Endothelial cell of umbilical vein (primary cell): ENCODE results near the gene TARBP2. TPM values are rescaled to one million over a fixed set of nuclear protein-coding genes. Genes with fewer than 3 reads are reported as not detected.

Experiments used
- BruUV-seq: library from RNA; stranded (reverse); fragments of 400-500 nt; replicated peaks from 2 replicates; lab custom pipeline; 2021; lab: Mats Ljungman, UMichigan
- CTCF ChIA-PET: fragments of 300-600, 350-600 bp; sonication (Branson Sonifier 250); formaldehyde crosslinking; loops from one replicate; lab custom pipeline; 2021; ENCODE audit warnings: antibody characterized with exemption, inconsistent platforms; lab: Charles Lee
- POLR2A ChIA-PET: fragments of 300-600, 350-600 bp; sonication (Branson Sonifier 250); formaldehyde crosslinking; loops from one replicate; lab custom pipeline; 2021; ENCODE audit warnings: antibody characterized with exemption, inconsistent platforms; lab: Charles Lee
- DNase-seq: peaks from one replicate; pipeline ENCODE4 v3.0.0-alpha.2; 2011; ENCODE audit warnings: low read depth, low spot score
- FAIRE-seq: peaks from 2 replicates; lab custom pipeline; 2011; peaks lifted over from hg19 to GRCh38; lab: Jason Lieb, UNC
- H2AFZ ChIP-seq: 2 replicates; pipeline ENCODE4 v1.6.0; 2012; ENCODE audit warnings: low read depth, low read length, control low read depth, inconsistent platforms
- H3K27ac ChIP-seq: 2 replicates; pipeline ENCODE4 v1.5.1; 2011; ENCODE audit warnings: low read depth, mild to moderate bottlenecking, control low read depth, low read length, moderate library complexity; ENCODE audit not compliant: insufficient read depth
- H3K27me3 ChIP-seq, 2 experiments: 2 replicates each; pipeline versions ENCODE4 v1.6.0 to v1.6.1; 2011; ENCODE audit warnings: low read length in 2 of 2, mixed read lengths in 1 of 2; ENCODE audit not compliant: control insufficient read depth in 2 of 2, insufficient read depth in 2 of 2
- H3K36me3 ChIP-seq, 2 experiments: 2 replicates in 1 of 2; 3 replicates in 1 of 2; pipeline ENCODE4 v1.5.1; 2011; ENCODE audit warnings: low read length in 2 of 2, mild to moderate bottlenecking in 1 of 2, moderate library complexity in 1 of 2; ENCODE audit not compliant: control insufficient read depth in 2 of 2, insufficient read depth in 2 of 2; ENCODE audit errors: extremely low read depth in 1 of 2
- H3K4me1 ChIP-seq: 3 replicates; pipeline ENCODE4 v1.5.1; 2011; ENCODE audit warnings: mild to moderate bottlenecking, low read length; ENCODE audit not compliant: control insufficient read depth, insufficient read depth; ENCODE audit errors: extremely low read depth
- H3K4me2 ChIP-seq: 2 replicates; pipeline ENCODE4 v1.6.1; 2011; ENCODE audit warnings: low read length, control low read depth, mixed read lengths; ENCODE audit not compliant: insufficient read depth
- H3K4me3 ChIP-seq, 3 experiments: fragments of 200-600 bp in 1 of 3; sonication (generic), shearing (Covaris generic) in 1 of 3; replicated peaks in 1 of 3; 2 replicates each; pipeline ENCODE4 v1.5.1; 2011 to 2016; ENCODE audit warnings: control low read depth in 3 of 3, low read length in 3 of 3, mild to moderate bottlenecking in 2 of 3, inconsistent platforms in 1 of 3, low read depth in 1 of 3, moderate library complexity in 1 of 3; ENCODE audit not compliant: insufficient read depth in 1 of 3
- H3K79me2 ChIP-seq: 2 replicates; pipeline ENCODE4 v1.6.0; 2012; ENCODE audit warnings: low read length, inconsistent platforms; ENCODE audit not compliant: control insufficient read depth, insufficient read depth
- H3K9ac ChIP-seq: replicated peaks from 2 replicates; pipeline ENCODE3; 2011; ENCODE audit warnings: low read length, control low read depth; ENCODE audit not compliant: insufficient read depth; ENCODE audit errors: extremely low read depth
- H3K9me1 ChIP-seq: replicated peaks from 3 replicates; pipeline ENCODE4 v1.6.0; 2011; ENCODE audit warnings: mild to moderate bottlenecking, low read length; ENCODE audit not compliant: control insufficient read depth, insufficient read depth; ENCODE audit errors: extremely low read depth
- H3K9me3 ChIP-seq: replicated peaks from 2 replicates; pipeline ENCODE4 v1.5.1; 2012; ENCODE audit warnings: low read length, inconsistent platforms; ENCODE audit not compliant: control insufficient read depth, insufficient read depth
- H4K20me1 ChIP-seq: replicated peaks from 2 replicates; pipeline ENCODE3; 2011; ENCODE audit warnings: mild to moderate bottlenecking, low read length; ENCODE audit not compliant: control insufficient read depth, insufficient read depth; ENCODE audit errors: extremely low read depth
- CTCF ChIP-seq, 2 donors: IDR thresholded peaks; 1 replicate in 1 of 2; 2 replicates in 1 of 2; pipeline ENCODE4 v1.5.1; 2011; ENCODE audit warnings: low read length in 2 of 2, mild to moderate bottlenecking in 2 of 2, moderate library complexity in 2 of 2, control low read depth in 1 of 2, inconsistent platforms in 1 of 2, low read depth in 1 of 2; ENCODE audit not compliant: insufficient read depth in 1 of 2; ENCODE audit errors: extremely low read depth in 1 of 2
- EZH2 ChIP-seq: IDR thresholded peaks from 2 replicates; pipeline ENCODE4 v1.6.1; 2012; ENCODE audit warnings: borderline replicate concordance, low read depth, mild to moderate bottlenecking, moderate library complexity, low read length, inconsistent platforms; ENCODE audit not compliant: severe bottlenecking
- FOS ChIP-seq: IDR thresholded peaks from 2 replicates; pipeline ENCODE4 v1.6.1; 2011; ENCODE audit warnings: mild to moderate bottlenecking, low read length, moderate library complexity, borderline replicate concordance; ENCODE audit not compliant: insufficient read depth
- GATA2 ChIP-seq: IDR thresholded peaks from 2 replicates; pipeline ENCODE4 v1.7.0; 2011; ENCODE audit warnings: low read depth, mild to moderate bottlenecking, moderate library complexity, mixed read lengths, low read length; ENCODE audit not compliant: insufficient read length, insufficient read depth
- JUN ChIP-seq: IDR thresholded peaks from 2 replicates; pipeline ENCODE4 v1.6.1; 2011; ENCODE audit warnings: borderline replicate concordance, low read depth; ENCODE audit not compliant: insufficient read length, insufficient read depth
- MAX ChIP-seq: IDR thresholded peaks from 2 replicates; pipeline ENCODE4 v1.6.1; 2011; ENCODE audit not compliant: insufficient read depth, insufficient read length
- MYC ChIP-seq: IDR thresholded peaks from one replicate; pipeline ENCODE4 v1.6.1; 2011; ENCODE audit warnings: mild to moderate bottlenecking, low read depth, low read length
- POLR2A ChIP-seq: IDR thresholded peaks from 2 replicates; pipeline ENCODE4 v1.6.1; 2012; ENCODE audit warnings: low read depth, mild to moderate bottlenecking, control low read depth, low read length
- POLR2AphosphoS5 ChIP-seq: IDR thresholded peaks from 2 replicates; pipeline ENCODE4 v1.6.1; 2012; ENCODE audit warnings: low read depth, mild to moderate bottlenecking, control low read depth, low read length, moderate library complexity; ENCODE audit not compliant: insufficient read depth
- dilution Hi-C: fragments of 300-500 bp; cut with MboI; formaldehyde crosslinking; loops from one replicate; pipeline ENCODE4 v1.15.0; 2019; ENCODE audit warnings: low sequenced_read_pairs; ENCODE audit not compliant: extremely low pct_ligation_motif_present
- intact Hi-C: fragments of 100-400 bp; cut with micrococcal nuclease; formaldehyde crosslinking; loops from one replicate; pipeline ENCODE4 v1.10.0; 2022
- polyA plus RNA-seq, 4 experiments: library from polyadenylated mRNA; depleted of rRNA in 3 of 4; stranded (reverse) in 3 of 4; unstranded in 1 of 4; fragments of >200 nt; gene quantifications; 2 replicates each; pipeline versions ENCODE4 v1.2.1 to v1.2.3, GENCODE V29; 2011 to 2012; ENCODE audit warnings: missing spikeins in 1 of 4
- total RNA-seq: library from RNA; stranded (reverse); gene quantifications from 2 replicates; pipeline ENCODE4 v1.2.3, GENCODE V29; 2021

TARBP2 gene
- total and polyA plus RNA-seq, 2 donors (not counting 3 experiments of a cell fraction or from before 2014, with no cell fraction given): 57.2 to 82.8 TPM

- peaks cover 8 to 39% of the 10 kb centered on the region in 2 experiments for H3K36me3 ChIP-seq
- dilution Hi-C loops (no loop called here), intact Hi-C loops (no loop called here)
- no peaks in the 10 kb centered on the region for H3K9me1 ChIP-seq
- ChIA-PET CTCF (interaction anchor here (0.7 to 3.9 kb wide), 6 partner anchors 26 to 183 kb away, joined by 3 to 48 read pairs (median 14); no protein-coding TSS in a partner anchor), POLR2A (no interaction called here)
- no peaks in the 10 kb centered on the region for H4K20me1 ChIP-seq
- H3K4me3 ChIP-seq: no peak overlapping the region
- TF ChIP-seq FOS (no peak), POLR2A (no peak), MAX (no peak), GATA2 (no peak), JUN (no peak), MYC (no peak), EZH2 (no peak), POLR2AphosphoS5 (no peak), CTCF (IDR thresholded peaks at IDR 0.05; ENCODE audit: extremely low read depth in 1 of 2, insufficient read depth in 1 of 2, low read depth in 1 of 2, low read length in 2 of 2) (no peak)
- DNase-seq (no peak), FAIRE-seq (no peak)
- no peak overlapping the region for H3K9ac ChIP-seq
- no peak overlapping the region for H3K4me2 ChIP-seq
- no peaks in the 10 kb centered on the region for H3K27me3 ChIP-seq
- BruUV-seq: no TSS peak
- H3K4me1 ChIP-seq: peaks cover 9% of the 10 kb centered on the region
- no peak overlapping the region for H3K27ac ChIP-seq
- peaks cover 2% of the 10 kb centered on the region for H3K79me2 ChIP-seq
- H3K9me3 ChIP-seq: no peaks in the 10 kb centered on the region
- H2AFZ ChIP-seq: no peak overlapping the region
These were observed 6.5 kb downstream of the TARBP2 start for GRCh38 chr12:53507603-53507885.
